CD4-positive, alpha-beta T cell treated with Interleukin-6 for 4 hours (primary cell): Measurements from ENCODE around the gene STAT1.
"Not testable (repeated sequence)": the region's sequence is repeated elsewhere in the genome, so short reads cannot be mapped to it uniquely, and the experiment has no call there.

Experiments
- DNase-seq: peaks from one replicate; pipeline ENCODE4 v3.0.0-alpha.2; 2020; ENCODE audit warnings: mixed read lengths

Gene STAT1

GRCh38 chr2:191006297-191006696 lies 7.7 kb downstream of the STAT1 start:
- no peak for DNase-seq

- no peak for DNase-seq
Observed at GRCh38 chr2:191003405-191004309, 10.3 kb downstream of the STAT1 start.

GRCh38 chr2:191001624-191002023 lies 12.3 kb downstream of the STAT1 start:
- no peak for DNase-seq

- no peak for DNase-seq
Observed at GRCh38 chr2:191001032-191001431, 12.9 kb downstream of the STAT1 start.

- DNase-seq = no peak
Observed at GRCh38 chr2:190999949-191000665, 13.9 kb downstream of the STAT1 start.

- no peak for DNase-seq
Observed at GRCh38 chr2:190999058-190999457, 14.9 kb downstream of the STAT1 start.

- DNase-seq = no peak
Observed at GRCh38 chr2:190997526-190998113, 16.4 kb downstream of the STAT1 start.

- no peak for DNase-seq
Observed at GRCh38 chr2:190996947-190997346, 17.0 kb downstream of the STAT1 start.

- peak; percentile 66 for DNase-seq
Observed at GRCh38 chr2:190996338-190996946, 17.5 kb downstream of the STAT1 start.

GRCh38 chr2:190995315-190995714 lies 18.7 kb downstream of the STAT1 start:
- not testable (repeated sequence) for DNase-seq

GRCh38 chr2:190994148-190994547 lies 19.8 kb downstream of the STAT1 start:
- DNase-seq = no peak

- DNase-seq = no peak
Observed at GRCh38 chr2:190993292-190993643, 20.7 kb downstream of the STAT1 start.

GRCh38 chr2:190990132-190990531 lies 23.8 kb downstream of the STAT1 start:
- DNase-seq = no peak

- DNase-seq = no peak
Observed at GRCh38 chr2:190988910-190989309, 25.1 kb downstream of the STAT1 start.

GRCh38 chr2:190987938-190988337 lies 26.0 kb downstream of the STAT1 start:
- DNase-seq = no peak

- DNase-seq = no peak
Observed at GRCh38 chr2:190987116-190987515, 26.9 kb downstream of the STAT1 start.

GRCh38 chr2:190986221-190986953 lies 27.6 kb downstream of the STAT1 start:
- peak; percentile 39 for DNase-seq

GRCh38 chr2:190984595-190984994 lies 29.4 kb downstream of the STAT1 start:
- DNase-seq = peak; percentile 16

- no peak for DNase-seq
Observed at GRCh38 chr2:190982262-190983034, 31.5 kb downstream of the STAT1 start.

GRCh38 chr2:190981733-190982132 lies 32.2 kb downstream of the STAT1 start:
- DNase-seq = no peak

GRCh38 chr2:190981333-190981732 lies 32.6 kb downstream of the STAT1 start:
- DNase-seq = no peak
